HG02970 (cell line): Measurements from ENCODE around the gene VPREB3.

Experiments
- ATAC-seq: cut with Tn5 transposase; IDR thresholded peaks from one replicate; pipeline ENCODE4 v1.9.1; 2021; ENCODE audit warnings: mild to moderate bottlenecking, moderate library complexity, moderate number of reproducible peaks; ENCODE audit not compliant: unreplicated experiment, low FRiP score

VPREB3 gene

DNA sequence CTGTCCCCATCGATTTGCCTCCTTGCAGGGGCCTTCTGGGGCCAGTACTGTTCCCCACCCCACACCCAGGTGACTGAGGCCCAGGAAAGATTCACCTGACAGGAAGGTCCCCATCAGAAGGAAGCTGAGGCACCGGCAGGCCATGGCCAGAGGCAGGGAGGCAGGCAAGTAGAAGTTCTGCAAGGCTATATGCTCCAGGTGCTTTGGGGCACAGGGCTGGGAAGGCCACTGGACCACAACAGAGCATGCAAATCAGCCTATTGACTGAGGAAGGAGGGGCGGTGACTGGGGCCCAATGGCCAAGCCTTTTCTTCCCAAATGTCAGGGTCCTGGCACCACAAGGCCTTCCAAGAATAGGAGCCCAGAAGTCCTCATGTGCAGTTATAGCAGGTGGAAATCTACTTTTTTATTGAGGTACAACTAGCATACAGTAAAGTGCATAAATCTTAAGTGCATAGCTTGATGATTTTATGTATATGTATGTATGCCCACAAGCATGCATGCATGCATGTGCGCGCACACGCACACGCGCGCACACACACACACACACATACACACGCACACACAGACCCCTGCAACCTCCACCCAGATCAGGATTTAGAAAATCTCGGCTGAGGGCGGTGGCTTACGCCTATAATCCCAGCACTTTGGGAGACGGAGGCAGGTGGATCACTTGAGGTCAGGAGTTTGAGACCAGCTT lies at the start of gene VPREB3:
Gene VPREB3, minus strand, starts transcription at position 206 of the 700 bp plus-strand sequence. Its CDS starts 62 bp downstream, at position 144.
- no peak for ATAC-seq

DNA sequence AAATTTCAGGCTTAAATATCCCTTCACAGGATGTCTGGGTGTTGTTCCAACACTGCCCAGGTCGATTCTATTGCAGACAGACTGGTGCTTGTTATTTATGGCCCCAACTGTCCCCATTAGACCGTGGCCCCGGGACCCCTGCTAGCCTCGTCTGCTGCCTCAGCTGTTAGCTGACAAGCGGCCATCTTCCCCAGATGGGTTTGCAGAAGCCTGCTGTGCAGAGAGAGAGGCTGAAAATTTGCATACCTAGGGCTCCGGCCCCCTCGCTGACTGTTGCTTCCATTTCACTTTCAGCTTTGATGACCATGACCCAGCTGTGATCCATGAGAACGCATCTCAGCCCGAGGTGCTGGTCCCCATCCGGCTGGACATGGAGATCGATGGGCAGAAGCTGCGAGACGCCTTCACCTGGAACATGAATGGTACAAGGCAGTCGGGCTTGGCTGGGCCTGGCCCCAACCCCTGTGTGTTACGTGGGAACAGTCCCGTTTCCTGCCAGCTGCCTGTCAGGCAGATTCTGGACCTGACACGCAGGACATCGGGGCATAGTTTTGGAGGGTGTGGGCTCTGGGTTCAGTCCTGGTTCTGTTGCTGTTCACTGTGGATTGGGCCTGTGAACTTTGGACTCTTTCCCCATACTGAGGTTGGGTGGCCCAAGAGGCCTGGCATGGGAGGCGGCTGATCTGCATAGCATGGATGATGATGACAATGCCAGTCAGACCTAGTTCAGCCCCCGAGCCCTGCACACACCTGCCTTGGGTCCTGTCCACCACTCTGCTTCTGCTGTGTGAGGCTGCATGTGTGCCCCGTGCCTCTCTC lies 49.0 kb upstream of the VPREB3 start:
- no peak for ATAC-seq

DNA sequence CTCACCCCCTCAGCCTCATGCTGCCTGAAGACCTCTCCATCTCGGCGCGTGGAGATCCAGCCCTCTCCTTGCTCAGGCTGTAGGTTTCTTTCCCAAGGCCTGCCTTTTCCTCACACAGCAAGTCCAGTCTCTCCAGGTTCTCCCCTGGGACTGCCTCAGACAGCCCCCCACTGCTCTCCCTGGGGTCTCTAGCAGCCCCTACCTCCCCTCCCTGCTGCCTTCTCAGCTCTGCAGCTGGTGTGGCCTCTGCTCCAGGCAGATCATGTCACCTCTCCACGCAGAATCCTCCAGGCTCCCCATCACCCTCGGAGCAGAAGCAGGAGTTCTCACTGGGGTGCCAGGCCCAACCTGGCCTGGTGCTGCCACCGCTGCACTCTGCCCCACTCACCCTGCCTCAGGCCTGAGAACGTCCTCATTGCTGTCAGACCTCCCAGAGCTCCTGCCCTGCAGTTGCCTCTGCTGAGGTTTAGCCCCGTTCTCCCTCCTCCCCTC lies 47.7 kb upstream of the VPREB3 start:
- no peak for ATAC-seq

DNA sequence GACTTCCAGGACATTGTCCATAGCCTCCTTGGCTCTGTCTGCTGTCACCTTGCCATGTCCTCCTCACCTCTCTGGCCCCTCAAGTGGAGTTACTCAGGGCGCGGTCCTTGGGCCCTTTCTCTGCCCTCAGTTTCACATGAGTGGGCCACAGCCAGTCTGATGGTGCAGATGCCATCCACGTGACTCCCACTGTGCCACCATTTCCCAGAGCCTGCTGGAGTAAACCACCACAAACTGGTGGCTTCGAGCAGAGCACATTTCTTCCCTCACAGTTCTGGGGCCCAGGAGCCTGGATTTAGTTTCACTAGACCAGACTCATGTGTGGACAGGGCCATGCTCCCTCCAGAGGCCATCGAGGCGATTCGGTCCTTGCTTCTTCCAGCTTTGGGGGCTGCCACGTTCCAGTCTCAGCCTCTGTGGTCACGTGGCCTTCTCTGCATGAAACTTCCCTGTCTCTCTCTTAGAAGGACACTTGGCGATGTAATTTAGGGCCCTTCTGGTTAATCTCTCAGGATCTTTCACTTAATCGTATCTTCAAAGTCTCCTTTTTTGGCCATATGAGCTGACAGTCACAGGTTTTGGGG lies 47.1 kb upstream of the VPREB3 start:
- ATAC-seq = no peak

GRCh38 chr22:23800297-23801237 lies 46.3 kb upstream of the VPREB3 start:
- no peak for ATAC-seq

- ATAC-seq = no peak
These were observed 42.2 kb upstream of the VPREB3 start for GRCh38 chr22:23796461-23796860.

GRCh38 chr22:23793326-23793725 lies 39.1 kb upstream of the VPREB3 start:
- no peak for ATAC-seq

GRCh38 chr22:23791738-23792645 lies 37.8 kb upstream of the VPREB3 start:
- ATAC-seq = no peak

DNA sequence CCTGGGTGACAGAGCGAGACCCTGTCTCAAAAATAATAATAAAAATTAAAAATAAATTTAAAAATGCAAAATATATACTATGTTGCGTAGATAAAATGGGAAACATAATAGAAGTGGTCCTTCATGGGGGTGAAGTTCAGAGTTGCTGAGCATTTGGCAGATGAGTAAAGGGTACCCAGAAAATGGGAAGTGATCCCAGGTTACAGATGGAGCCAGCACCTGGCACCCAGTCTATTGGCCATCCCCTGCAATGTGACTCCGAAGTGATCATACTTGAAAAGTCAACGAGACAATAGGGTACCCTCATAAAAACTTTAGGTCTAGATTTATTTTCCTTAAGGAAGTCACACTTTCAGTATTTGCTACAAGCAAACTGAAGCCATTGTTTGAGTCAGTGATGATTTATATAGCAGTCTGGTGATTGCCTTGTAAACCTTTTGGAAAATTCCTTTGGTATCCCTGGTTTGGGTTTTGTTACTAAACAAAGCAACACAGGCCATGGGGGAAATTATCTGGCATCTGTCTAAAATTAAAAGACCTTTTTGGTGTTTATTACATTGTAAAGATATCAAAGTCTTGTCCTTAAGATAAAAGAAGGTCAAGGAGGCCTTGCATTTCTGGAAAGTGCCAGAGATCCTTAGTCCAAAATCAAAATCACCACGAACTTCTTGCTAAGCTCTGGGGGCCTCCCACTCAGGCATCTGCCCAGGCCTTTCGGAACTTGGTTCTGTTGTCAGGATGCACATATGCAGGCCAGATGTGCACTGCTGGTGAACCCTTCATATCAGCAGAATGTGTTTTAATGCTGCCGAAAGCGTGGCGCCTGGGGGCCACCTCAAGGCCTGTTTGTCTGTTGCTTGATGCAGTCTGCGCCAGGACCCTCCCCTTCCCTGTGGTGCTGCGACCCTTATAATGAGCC lies 36.9 kb upstream of the VPREB3 start:
- no peak for ATAC-seq

DNA sequence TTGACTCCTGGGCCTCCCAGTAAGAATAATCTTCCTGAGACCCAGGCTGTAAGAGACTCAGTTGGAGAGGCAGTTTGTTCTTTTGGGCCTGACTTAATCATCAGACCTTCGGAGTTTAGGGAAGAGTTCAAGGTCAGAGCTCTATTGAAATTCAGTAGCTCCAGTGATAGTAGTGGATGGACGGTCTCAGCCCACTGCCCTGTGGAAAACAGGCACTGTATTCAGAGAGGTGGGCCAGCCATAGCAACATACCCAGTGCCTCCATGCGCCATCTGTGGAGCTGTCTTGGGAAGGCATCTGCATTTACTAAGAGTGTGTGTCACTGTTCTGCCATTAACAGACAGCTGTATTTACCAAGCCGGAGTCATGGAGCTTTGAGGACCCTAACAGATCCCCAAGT lies 35.4 kb upstream of the VPREB3 start:
- no peak for ATAC-seq

DNA sequence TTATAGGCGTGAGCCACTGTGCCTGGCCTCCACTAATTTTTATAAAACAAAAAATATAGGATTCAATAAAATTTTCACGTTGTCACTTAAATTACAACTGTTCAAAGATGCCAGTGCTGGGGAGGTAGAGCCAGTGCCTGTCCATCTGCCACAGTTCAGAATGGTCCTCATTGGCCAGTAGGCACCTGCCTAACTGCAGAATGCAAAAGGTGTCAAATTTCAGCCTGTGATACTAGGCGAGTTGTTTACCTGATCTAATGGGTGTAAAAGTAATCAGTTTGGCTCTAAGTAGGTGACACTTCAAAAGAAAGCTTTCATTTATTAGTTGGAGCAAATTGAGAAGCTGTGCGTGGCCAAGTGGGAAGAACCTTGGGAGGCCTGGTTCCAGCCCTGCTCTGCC lies 34.9 kb upstream of the VPREB3 start:
- no peak for ATAC-seq

GRCh38 chr22:23787910-23788309 lies 33.7 kb upstream of the VPREB3 start:
- ATAC-seq = no peak

DNA sequence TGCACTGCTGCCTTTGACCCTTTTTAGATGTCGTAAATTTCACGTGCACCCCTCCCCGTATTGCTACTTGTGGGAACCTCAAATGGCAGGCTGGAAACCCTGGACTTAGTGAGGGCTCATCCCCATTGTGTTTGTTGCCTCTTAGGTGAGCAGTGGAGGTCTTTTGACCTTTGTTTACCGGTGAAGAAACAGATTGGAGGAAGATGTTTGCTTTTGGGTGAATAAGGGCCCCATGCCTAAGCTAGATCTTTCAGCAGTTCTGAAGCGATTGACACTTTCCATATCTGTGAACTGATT lies 33.3 kb upstream of the VPREB3 start:
- ATAC-seq = peak; percentile 11

DNA sequence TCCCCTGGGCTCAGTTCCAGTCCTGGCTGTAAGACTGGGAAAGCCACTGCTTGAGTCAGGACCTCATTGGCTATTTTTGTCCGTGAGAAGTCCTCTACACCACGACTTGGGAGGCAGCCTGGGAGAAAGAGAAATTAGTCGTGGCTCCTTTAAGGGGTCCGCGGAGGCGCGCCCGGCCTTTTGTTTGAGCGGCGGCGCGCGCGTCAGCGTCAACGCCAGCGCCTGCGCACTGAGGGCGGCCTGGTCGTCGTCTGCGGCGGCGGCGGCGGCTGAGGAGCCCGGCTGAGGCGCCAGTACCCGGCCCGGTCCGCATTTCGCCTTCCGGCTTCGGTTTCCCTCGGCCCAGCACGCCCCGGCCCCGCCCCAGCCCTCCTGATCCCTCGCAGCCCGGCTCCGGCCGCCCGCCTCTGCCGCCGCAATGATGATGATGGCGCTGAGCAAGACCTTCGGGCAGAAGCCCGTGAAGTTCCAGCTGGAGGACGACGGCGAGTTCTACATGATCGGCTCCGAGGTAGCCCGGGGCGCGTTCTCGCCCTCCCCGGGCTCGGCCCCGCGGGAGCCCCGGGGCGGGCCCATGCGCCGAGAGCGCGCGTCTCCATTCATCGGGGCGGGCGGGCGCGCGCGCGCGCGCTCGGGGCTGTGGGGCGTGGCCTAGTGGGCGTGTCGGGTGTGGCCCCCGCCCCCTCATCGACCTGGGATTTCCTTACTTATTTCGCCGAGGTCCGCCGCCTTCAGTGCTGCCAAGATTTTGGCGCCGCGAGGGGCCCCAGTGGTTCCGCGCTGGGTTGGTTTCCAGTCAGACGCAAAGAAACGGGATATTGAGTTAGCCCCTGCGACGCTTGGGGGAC lies 32.8 kb upstream of the VPREB3 start, which contains the start of gene SMARCB1:
Gene SMARCB1, plus strand, starts transcription at position 215 of the 848 bp plus-strand sequence. Its CDS starts 204 bp downstream, at position 419.
- ATAC-seq = peak; percentile 67

DNA sequence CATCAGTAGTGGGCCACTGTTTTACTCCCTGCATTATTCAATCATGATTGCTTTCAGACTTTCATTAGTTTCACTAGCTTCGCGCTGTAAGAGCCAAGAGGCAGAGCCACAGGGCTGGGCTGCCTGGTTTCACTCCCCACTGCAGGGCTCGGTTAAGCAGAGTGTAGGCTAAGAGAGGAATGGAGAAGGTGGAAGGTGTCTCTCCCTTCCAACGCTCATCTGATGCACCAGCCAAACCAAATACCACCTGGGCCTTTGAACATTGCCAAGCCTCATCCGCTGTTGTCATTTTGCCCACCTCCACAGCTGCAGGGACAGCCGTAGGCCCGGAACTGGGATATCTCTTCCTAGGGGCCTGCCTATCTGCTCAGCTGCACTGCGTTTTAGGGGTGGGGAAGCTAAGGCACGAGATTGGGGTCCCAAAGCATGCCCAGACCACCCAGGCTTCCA lies 32.1 kb upstream of the VPREB3 start:
- no peak for ATAC-seq

DNA sequence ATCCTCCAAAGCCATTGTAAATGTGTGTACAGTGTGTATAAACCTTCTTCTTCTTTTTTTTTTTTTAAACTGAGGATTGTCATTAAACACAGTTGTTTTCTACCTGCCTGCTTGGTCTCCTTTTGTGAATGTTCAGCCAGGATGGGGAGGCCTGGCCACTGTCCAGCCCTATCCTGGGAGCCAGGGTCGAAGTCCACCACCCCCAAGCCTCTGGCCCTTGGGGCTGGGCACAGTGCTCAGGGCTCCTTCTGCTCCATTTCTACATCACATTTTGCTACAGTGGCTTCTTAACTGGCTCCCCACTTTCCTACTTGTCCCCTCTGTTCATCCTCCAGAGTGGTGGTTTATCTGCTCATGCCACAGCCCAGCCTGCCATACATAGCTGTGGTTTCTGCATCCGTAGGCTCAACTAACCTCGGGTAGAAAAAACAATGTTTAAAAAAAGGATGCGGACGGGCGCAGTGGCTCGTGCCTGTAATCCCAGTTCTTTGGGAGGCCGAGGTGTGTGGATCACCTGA lies 30.0 kb upstream of the VPREB3 start:
- ATAC-seq = no peak
